DND-41 (cell line): ENCODE measurements around the gene GPD1.

Experiments
- ATAC-seq: fragments of 200-7000 bp; cut with Tn5 transposase; 3 replicates; pipeline ENCODE4 v1.9.1; 2021; ENCODE audit warnings: low read depth; ENCODE audit not compliant: insufficient read depth
- DNase-seq: peaks from one replicate; pipeline ENCODE4 v3.0.0-alpha.2; 2020
- H2AFZ ChIP-seq: 2 replicates; pipeline ENCODE4 v1.6.0; 2012; ENCODE audit warnings: low read depth, low read length
- H3K27ac ChIP-seq: 2 replicates; pipeline ENCODE4 v1.5.1; 2012; ENCODE audit warnings: low read length, inconsistent platforms
- H3K27me3 ChIP-seq: fragments of 200-600 bp; sonication (generic); 2 replicates; pipeline ENCODE4 v1.6.0; 2012; ENCODE audit warnings: low read length, mild to moderate bottlenecking, inconsistent platforms; ENCODE audit not compliant: insufficient read depth, poor library complexity
- H3K36me3 ChIP-seq: 2 replicates; pipeline ENCODE4 v1.5.1; 2012; ENCODE audit warnings: low read length, inconsistent platforms; ENCODE audit not compliant: insufficient read depth
- H3K4me1 ChIP-seq: 2 replicates; pipeline ENCODE4 v1.5.1; 2012; ENCODE audit warnings: mild to moderate bottlenecking, low read length; ENCODE audit not compliant: insufficient read depth
- H3K4me2 ChIP-seq: 2 replicates; pipeline ENCODE4 v1.6.0; 2012; ENCODE audit warnings: mild to moderate bottlenecking, moderate library complexity, low read length, inconsistent platforms; ENCODE audit not compliant: insufficient read depth
- H3K4me3 ChIP-seq, 2 experiments: fragments of 200-600 bp in 1 of 2; shearing (Covaris generic) in 1 of 2; 2 replicates each; pipeline ENCODE4 v1.5.1; 2012 to 2016; ENCODE audit warnings: inconsistent platforms in 2 of 2, low read length in 2 of 2, mild to moderate bottlenecking in 2 of 2, low read depth in 1 of 2, moderate library complexity in 1 of 2
- H3K79me2 ChIP-seq: 2 replicates; pipeline ENCODE4 v1.6.0; 2012; ENCODE audit warnings: low read length, inconsistent platforms; ENCODE audit not compliant: insufficient read depth
- H3K9ac ChIP-seq: 2 replicates; pipeline ENCODE4 v1.6.0; 2012; ENCODE audit warnings: low read depth, mild to moderate bottlenecking, inconsistent platforms, low read length, moderate library complexity
- H3K9me3 ChIP-seq: 2 replicates; pipeline ENCODE4 v1.5.1; 2012; ENCODE audit warnings: low read length, moderate library complexity, mild to moderate bottlenecking, inconsistent platforms; ENCODE audit not compliant: insufficient read depth, severe bottlenecking
- H4K20me1 ChIP-seq: 2 replicates; pipeline ENCODE4 v1.6.0; 2012; ENCODE audit warnings: low read length; ENCODE audit not compliant: insufficient read depth
- EZH2 ChIP-seq: IDR thresholded peaks from 3 replicates; pipeline ENCODE4 v1.6.1; 2012; ENCODE audit warnings: borderline replicate concordance, low read depth, mild to moderate bottlenecking, moderate library complexity, low read length, inconsistent platforms; ENCODE audit not compliant: severe bottlenecking
- TF ChIP-seq, protein P1 (sequence below): IDR thresholded peaks from 2 replicates; pipeline ENCODE4 v1.5.1; 2012; ENCODE audit warnings: borderline replicate concordance, low read length, moderate library complexity, mild to moderate bottlenecking; ENCODE audit not compliant: poor library complexity, severe bottlenecking; ENCODE audit errors: extremely low read depth

GPD1 gene

DNA sequence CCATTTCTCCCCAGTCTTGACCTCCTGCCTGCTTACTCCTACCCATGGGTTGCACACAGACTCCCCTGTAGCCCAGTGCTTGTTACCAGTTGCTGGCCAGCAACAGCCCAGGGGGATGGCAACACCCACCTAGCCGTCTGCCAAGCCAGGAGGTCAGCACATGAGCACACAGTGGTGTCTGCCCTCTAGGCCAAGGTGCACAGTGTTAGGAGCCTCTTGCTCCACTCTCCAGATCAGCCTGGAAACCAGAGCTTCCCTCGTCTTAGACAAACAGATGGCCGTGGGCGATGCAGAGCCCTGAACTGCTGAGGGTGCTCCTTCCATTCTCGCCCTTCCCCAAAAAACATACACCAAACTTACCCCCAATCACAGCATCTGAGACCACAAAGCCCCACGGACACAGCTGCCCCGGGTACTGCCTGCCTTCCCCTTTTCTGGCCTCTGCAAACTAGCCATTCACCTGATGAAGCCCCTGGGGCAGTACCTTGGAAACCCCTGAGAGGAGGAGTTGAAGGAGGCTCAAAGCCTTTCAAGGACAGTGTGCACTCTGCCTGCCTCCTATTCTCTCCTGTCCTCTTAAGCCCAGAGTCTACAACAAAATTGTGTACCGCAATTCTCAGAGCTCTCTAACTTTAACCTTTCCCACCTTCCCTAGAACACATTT lies 1.0 kb upstream of the GPD1 start:
- H3K9ac ChIP-seq, result no peak overlapping the region
- H3K36me3 ChIP-seq, result peaks cover 33% of the 10 kb centered on the region
- no peaks in the 10 kb centered on the region for H3K9me3 ChIP-seq
- no peak overlapping the region for H3K4me3 ChIP-seq
- ATAC-seq (peak; percentile 20; the same call in 1 of the 3 replicates), DNase-seq (no peak)
- no peak for TF ChIP-seq EZH2
- TF ChIP-seq, protein P1, sequence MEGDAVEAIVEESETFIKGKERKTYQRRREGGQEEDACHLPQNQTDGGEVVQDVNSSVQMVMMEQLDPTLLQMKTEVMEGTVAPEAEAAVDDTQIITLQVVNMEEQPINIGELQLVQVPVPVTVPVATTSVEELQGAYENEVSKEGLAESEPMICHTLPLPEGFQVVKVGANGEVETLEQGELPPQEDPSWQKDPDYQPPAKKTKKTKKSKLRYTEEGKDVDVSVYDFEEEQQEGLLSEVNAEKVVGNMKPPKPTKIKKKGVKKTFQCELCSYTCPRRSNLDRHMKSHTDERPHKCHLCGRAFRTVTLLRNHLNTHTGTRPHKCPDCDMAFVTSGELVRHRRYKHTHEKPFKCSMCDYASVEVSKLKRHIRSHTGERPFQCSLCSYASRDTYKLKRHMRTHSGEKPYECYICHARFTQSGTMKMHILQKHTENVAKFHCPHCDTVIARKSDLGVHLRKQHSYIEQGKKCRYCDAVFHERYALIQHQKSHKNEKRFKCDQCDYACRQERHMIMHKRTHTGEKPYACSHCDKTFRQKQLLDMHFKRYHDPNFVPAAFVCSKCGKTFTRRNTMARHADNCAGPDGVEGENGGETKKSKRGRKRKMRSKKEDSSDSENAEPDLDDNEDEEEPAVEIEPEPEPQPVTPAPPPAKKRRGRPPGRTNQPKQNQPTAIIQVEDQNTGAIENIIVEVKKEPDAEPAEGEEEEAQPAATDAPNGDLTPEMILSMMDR, result no peak
- H2AFZ ChIP-seq, result no peak overlapping the region
- H3K27me3 ChIP-seq, result no peaks in the 10 kb centered on the region
- peaks cover 6% of the 10 kb centered on the region; the same call in 1 of the 2 replicates for H4K20me1 ChIP-seq
- H3K4me2 ChIP-seq, result no peak overlapping the region
- H3K4me1 ChIP-seq, result peaks cover 10% of the 10 kb centered on the region
- no peaks in the 10 kb centered on the region for H3K79me2 ChIP-seq
- no peak overlapping the region for H3K27ac ChIP-seq

DNA sequence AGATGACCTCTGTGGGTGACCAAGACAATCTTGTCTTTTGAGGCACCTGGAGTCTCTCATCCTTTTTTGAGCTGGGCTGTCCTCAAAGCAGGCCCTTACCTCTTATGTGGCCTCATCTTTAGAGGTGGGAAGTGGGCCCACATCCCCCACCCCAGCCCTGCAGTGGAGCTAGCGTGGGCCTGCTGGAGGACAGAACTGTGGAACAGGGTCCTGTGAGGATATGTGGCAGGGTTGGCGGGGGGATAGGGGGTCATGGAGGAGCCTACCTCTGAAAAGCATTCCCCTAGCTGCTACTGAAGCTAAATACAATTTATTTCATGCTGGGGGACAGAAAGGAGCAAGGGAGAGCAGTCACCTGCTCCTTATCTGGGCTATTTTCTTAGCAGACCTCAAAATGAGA lies 457 bp upstream of the GPD1 start:
- TF ChIP-seq, protein P1, result no peak
- no peak for TF ChIP-seq EZH2
- Histone ChIP-seq H3K9me3 (no peaks in the 10 kb centered on the region), H3K4me3 (no peak overlapping the region), H3K79me2 (no peaks in the 10 kb centered on the region), H3K9ac (no peak overlapping the region), H3K36me3 (peaks cover 27% of the 10 kb centered on the region), H3K27me3 (no peaks in the 10 kb centered on the region), H4K20me1 (peaks cover 6% of the 10 kb centered on the region; the same call in 1 of the 2 replicates), H3K4me2 (peak overlapping the region; percentile 43; the same call in 1 of the 2 replicates), H2AFZ (no peak overlapping the region), H3K27ac (no peak overlapping the region), H3K4me1 (peaks cover 10% of the 10 kb centered on the region)
- no peak for DNase-seq
- no peak for ATAC-seq

DNA sequence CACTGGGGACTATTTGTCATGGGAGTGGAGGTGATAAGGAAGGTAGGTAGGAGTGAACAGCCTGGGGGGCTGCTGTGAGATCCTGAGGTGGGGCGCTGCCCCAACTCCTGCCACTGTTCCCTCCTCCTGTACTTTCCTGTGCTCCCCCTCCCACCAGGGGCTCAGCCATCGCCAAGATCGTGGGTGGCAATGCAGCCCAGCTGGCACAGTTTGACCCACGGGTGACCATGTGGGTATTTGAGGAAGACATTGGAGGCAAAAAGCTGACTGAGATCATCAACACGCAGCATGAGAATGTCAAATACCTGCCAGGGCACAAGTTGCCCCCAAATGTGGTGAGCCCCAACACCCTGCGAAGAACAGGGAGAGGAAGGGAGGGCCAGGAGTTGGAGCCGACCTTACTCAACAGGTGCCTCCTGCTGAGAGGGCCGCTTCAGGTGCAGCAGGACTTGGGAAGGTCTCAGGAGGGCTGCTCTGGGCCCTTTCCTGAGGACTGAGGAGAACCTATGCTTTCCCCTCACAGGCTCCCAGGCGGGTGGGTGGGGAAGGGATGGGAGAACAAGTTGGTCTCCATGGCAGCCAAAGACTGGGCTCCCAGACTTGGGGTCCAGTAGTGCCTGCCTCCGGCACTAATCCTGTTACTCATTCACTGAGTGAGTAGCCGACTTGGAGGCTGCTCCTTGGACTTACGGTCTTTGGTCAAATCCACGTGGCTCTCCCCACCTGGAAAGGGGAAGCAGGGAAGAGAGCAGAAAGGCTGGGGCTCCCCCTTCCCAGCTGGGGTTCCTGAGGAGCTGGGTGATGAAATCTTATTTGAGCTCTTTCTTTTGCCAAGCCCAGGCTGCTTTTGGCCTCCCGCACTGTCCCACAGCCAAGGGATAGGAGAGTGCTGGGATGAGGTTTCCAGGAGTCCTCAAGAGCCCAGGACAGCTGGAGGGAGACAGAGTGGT lies 884 bp downstream of the GPD1 start:
- peaks cover 10% of the 10 kb centered on the region for H3K4me1 ChIP-seq
- ATAC-seq (no peak), DNase-seq (no peak)
- no peaks in the 10 kb centered on the region for H3K79me2 ChIP-seq
- no peak overlapping the region for H3K9ac ChIP-seq
- H3K4me2 ChIP-seq, result no peak overlapping the region
- no peaks in the 10 kb centered on the region for H3K9me3 ChIP-seq
- no peak overlapping the region for H2AFZ ChIP-seq
- no peak overlapping the region for H3K27ac ChIP-seq
- TF ChIP-seq, protein P1, result no peak
- TF ChIP-seq EZH2, result no peak
- no peaks in the 10 kb centered on the region for H3K27me3 ChIP-seq
- no peak overlapping the region for H3K4me3 ChIP-seq
- peaks cover 14% of the 10 kb centered on the region for H3K36me3 ChIP-seq
- H4K20me1 ChIP-seq, result no peaks in the 10 kb centered on the region; the same call in 1 of the 2 replicates
